ENCODE results near the gene CTNNA3.
A peak's percentile ranks its signal among the peaks of the same experiment; 100 is the strongest.

CTNNA3 gene

GRCh38 chr10:67664942-67665341 lies 31.1 kb downstream of the CTNNA3 start:
- no peak for DNase-seq

- DNase-seq: no peak
Measured at GRCh38 chr10:67663449-67664087, 32.4 kb downstream of the CTNNA3 start.

- DNase-seq: no peak
Measured at GRCh38 chr10:67662415-67662814, 33.6 kb downstream of the CTNNA3 start.

GRCh38 chr10:67659497-67659896 lies 36.5 kb downstream of the CTNNA3 start:
- DNase-seq: no peak

- no peak for DNase-seq
Measured at GRCh38 chr10:67657775-67658174, 38.2 kb downstream of the CTNNA3 start.

GRCh38 chr10:67650558-67650957 lies 45.4 kb downstream of the CTNNA3 start:
- DNase-seq: no peak

GRCh38 chr10:67648613-67649229 lies 47.3 kb downstream of the CTNNA3 start:
- DNase-seq: no peak

GRCh38 chr10:67630904-67631303 lies 65.1 kb downstream of the CTNNA3 start:
- DNase-seq: no peak

GRCh38 chr10:67629461-67629971 lies 66.5 kb downstream of the CTNNA3 start:
- peak in 1 of 5 donors; percentile 16 for DNase-seq

GRCh38 chr10:67622984-67623383 lies 73.0 kb downstream of the CTNNA3 start:
- no peak for DNase-seq

- DNase-seq: no peak
Measured at GRCh38 chr10:67622511-67622910, 73.5 kb downstream of the CTNNA3 start.

- no peak for DNase-seq
Measured at GRCh38 chr10:67621834-67622233, 74.2 kb downstream of the CTNNA3 start.

- DNase-seq: no peak
Measured at GRCh38 chr10:67618116-67618515, 77.9 kb downstream of the CTNNA3 start.

- DNase-seq: peak in 4 of 5 donors; percentile 31 to 94 (median 38)
Measured at GRCh38 chr10:67612577-67613537, 83.1 kb downstream of the CTNNA3 start.

GRCh38 chr10:67612176-67612575 lies 83.8 kb downstream of the CTNNA3 start:
- DNase-seq: no peak

GRCh38 chr10:67609996-67610793 lies 85.8 kb downstream of the CTNNA3 start:
- DNase-seq: no peak

GRCh38 chr10:67608001-67608400 lies 88.0 kb downstream of the CTNNA3 start:
- DNase-seq: no peak

GRCh38 chr10:67607472-67607871 lies 88.5 kb downstream of the CTNNA3 start:
- DNase-seq: no peak

GRCh38 chr10:67606572-67606971 lies 89.4 kb downstream of the CTNNA3 start:
- DNase-seq: no peak

- no peak for DNase-seq
Measured at GRCh38 chr10:67603701-67604100, 92.3 kb downstream of the CTNNA3 start.

- no peak for DNase-seq
Measured at GRCh38 chr10:67603086-67603485, 92.9 kb downstream of the CTNNA3 start.

GRCh38 chr10:67602268-67602950 lies 93.6 kb downstream of the CTNNA3 start:
- no peak for DNase-seq

Measured in T-helper 1 cell (primary cell).